HepG2 (cell line): ENCODE results near the gene HEPHL1. TPM values are rescaled to one million over a fixed set of nuclear protein-coding genes. Genes with fewer than 3 reads are reported as not detected.
A peak's percentile ranks its signal among the peaks of the same experiment; 100 is the strongest.

Experiments
- BATF2 ChIP-seq: sonication (generic); formaldehyde crosslinking; IDR thresholded peaks from 2 replicates; pipeline ENCODE4 v1.8.0; 2022; ENCODE audit warnings: mild to moderate bottlenecking, missing genetic modification reagents, moderate library complexity
- BRD4 ChIP-seq: sonication (generic); formaldehyde crosslinking; IDR thresholded peaks from 2 replicates; pipeline ENCODE4 v1.4.0; 2020; ENCODE audit warnings: missing genetic modification reagents
- BRF2 ChIP-seq: sonication (generic); formaldehyde crosslinking; IDR thresholded peaks from 2 replicates; pipeline ENCODE4 v1.8.1; 2022; ENCODE audit warnings: mild to moderate bottlenecking, missing genetic modification reagents
- CENPBD1 ChIP-seq: sonication (generic); formaldehyde crosslinking; IDR thresholded peaks from 2 replicates; pipeline ENCODE4 v1.8.0; 2022; ENCODE audit warnings: missing genetic modification reagents, low read depth, mild to moderate bottlenecking, borderline replicate concordance
- HOXA9 ChIP-seq: sonication (generic); formaldehyde crosslinking; IDR thresholded peaks from 2 replicates; pipeline ENCODE4 v1.8.1; 2022; ENCODE audit warnings: missing genetic modification reagents, mild to moderate bottlenecking, moderate library complexity, borderline replicate concordance
- KDM5A ChIP-seq: fragments of 200-600 bp; sonication (generic); IDR thresholded peaks from 2 replicates; pipeline ENCODE4 v1.7.0; 2018; ENCODE audit warnings: antibody characterized with exemption, mild to moderate bottlenecking, low read length, borderline replicate concordance
- TRIM24 ChIP-seq: sonication (generic); formaldehyde crosslinking; IDR thresholded peaks from 2 replicates; pipeline ENCODE4 v1.8.0; 2022; ENCODE audit warnings: mild to moderate bottlenecking, missing genetic modification reagents
- ZHX2 ChIP-seq, 2 experiments: sonication (generic) in 1 of 2; formaldehyde crosslinking in 1 of 2; IDR thresholded peaks; 2 replicates each; pipeline versions ENCODE4 v1.6.1 to v1.9.0; 2014 to 2022; ENCODE audit warnings: antibody characterized with exemption in 1 of 2, borderline replicate concordance in 1 of 2, inconsistent platforms in 1 of 2, low read depth in 1 of 2, missing genetic modification reagents in 1 of 2
- ZNF580 ChIP-seq: IDR thresholded peaks from 2 replicates; pipeline ENCODE4 v1.6.1; 2016; ENCODE audit warnings: low read depth, borderline replicate concordance
- ZNF589 ChIP-seq: sonication (generic); formaldehyde crosslinking; conservative IDR thresholded peaks from 2 replicates; pipeline ENCODE4 v1.8.0; 2022; ENCODE audit warnings: mild to moderate bottlenecking, moderate library complexity, missing genetic modification reagents
- ZNF646 ChIP-seq: sonication (generic); formaldehyde crosslinking; IDR thresholded peaks from 2 replicates; pipeline ENCODE4 v1.9.0; 2021; ENCODE audit warnings: mild to moderate bottlenecking, missing genetic modification reagents
- polyA plus RNA-seq, 8 experiments: library from polyadenylated mRNA; depleted of rRNA in 3 of 8; stranded (reverse) in 7 of 8; unstranded in 1 of 8; fragments of >200 nt; fragmentation: Illumina TruSeq in 4 of 8; extraction: Trizol in 4 of 8; gene quantifications; 2 replicates each; pipeline versions ENCODE4 v1.2.1 to v1.2.3, GENCODE V29; 2011 to 2016; ENCODE audit warnings: low read depth in 4 of 8, missing spikeins in 1 of 8, mixed read lengths in 1 of 8; ENCODE audit not compliant: insufficient read depth in 1 of 8
- total RNA-seq, 5 experiments: library from RNA; depleted of rRNA; stranded (reverse); fragments of >200 nt; fragmentation: Illumina TruSeq; extraction: Trizol; gene quantifications; 2 replicates each; pipeline ENCODE4 v1.2.3, GENCODE V29; 2016; ENCODE audit warnings: low read depth in 1 of 5

HEPHL1 gene
- total and polyA plus RNA-seq, 2 of the 13 experiments (the other 11 are each of a cell fraction or from before 2014, with no cell fraction given), result 0.04 to 0.05 TPM

- no peak for TF ChIP-seq ZNF646 (CRISPR knock-in tag)
- no peak; the same call in 1 of the 2 replicates for TF ChIP-seq BRD4 (CRISPR knock-in tag)
- peak; percentile 53; the same call in 1 of the 2 replicates for TF ChIP-seq ZNF580 (CRISPR knock-in tag)
- no peak for TF ChIP-seq TRIM24
- no peak for TF ChIP-seq CENPBD1 (CRISPR knock-in tag)
- no peak; the same call in 1 of the 2 replicates for TF ChIP-seq ZNF589 (CRISPR knock-in tag)
- TF ChIP-seq HOXA9, result no peak
- TF ChIP-seq BRF2 (CRISPR knock-in tag), result 0 out of 2 replicates have a peak, but pooled peaks have one; percentile 27
- no peak; the same call in 1 of the 2 replicates for TF ChIP-seq KDM5A
- peak; percentile 71; the same call in 1 of the 2 replicates for TF ChIP-seq BATF2
- TF ChIP-seq ZHX2 (IDR thresholded peaks at IDR 0.05; ENCODE audit: low read depth), result 0 out of 2 replicates have a peak, but pooled peaks have one; percentile 13
- peak; percentile 74 for TF ChIP-seq ZHX2 (CRISPR knock-in tag; IDR thresholded peaks at IDR 0.05; ENCODE audit: borderline replicate concordance)
Observed at GRCh38 chr11:94128746-94129511, 107.8 kb downstream of the HEPHL1 start, which contains the start of gene PANX1 (continued).
